Fibroblast of gingiva (primary cell): Measurements from ENCODE around the gene RINL.

Experiments used
- DNase-seq: peaks from one replicate; pipeline ENCODE4 v3.0.0-alpha.2; 2011; ENCODE audit warnings: low read depth

Gene RINL

DNA sequence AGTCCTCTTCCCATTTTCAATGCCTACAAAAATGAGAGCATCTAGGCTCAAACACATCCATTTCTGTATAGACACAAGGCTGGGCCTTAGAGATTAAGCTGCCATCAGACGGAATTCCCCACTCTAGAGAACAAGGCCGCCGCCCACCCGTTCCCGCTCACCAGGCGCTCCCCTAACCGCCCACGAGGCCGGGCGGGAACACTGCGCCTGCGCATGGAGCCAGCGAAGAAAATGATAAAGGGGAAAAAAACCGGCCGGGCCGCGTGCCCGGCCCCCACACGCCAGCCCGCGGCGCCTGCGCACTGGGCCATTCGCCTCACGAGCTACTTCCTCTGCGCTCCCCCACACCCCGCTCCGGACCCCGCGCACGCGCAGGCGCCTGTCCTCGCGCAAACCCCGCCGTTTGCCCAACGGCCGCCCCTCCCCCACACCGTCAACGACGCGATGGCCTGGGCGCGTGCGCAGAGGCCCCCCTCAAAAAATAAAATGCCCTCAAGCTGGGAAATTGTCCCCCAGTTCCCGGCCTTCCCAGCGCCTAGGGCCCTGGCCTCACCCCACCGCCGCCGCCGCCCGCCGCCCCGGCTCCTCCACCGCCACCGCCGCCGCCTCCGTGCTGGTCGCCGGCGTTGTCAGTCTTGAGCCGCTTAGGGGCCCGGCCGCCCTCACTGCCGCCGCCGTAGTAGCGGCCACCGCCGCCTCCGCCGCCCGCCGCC is 28.8 kb downstream of the RINL start:
- peak; percentile 92 for DNase-seq

DNA sequence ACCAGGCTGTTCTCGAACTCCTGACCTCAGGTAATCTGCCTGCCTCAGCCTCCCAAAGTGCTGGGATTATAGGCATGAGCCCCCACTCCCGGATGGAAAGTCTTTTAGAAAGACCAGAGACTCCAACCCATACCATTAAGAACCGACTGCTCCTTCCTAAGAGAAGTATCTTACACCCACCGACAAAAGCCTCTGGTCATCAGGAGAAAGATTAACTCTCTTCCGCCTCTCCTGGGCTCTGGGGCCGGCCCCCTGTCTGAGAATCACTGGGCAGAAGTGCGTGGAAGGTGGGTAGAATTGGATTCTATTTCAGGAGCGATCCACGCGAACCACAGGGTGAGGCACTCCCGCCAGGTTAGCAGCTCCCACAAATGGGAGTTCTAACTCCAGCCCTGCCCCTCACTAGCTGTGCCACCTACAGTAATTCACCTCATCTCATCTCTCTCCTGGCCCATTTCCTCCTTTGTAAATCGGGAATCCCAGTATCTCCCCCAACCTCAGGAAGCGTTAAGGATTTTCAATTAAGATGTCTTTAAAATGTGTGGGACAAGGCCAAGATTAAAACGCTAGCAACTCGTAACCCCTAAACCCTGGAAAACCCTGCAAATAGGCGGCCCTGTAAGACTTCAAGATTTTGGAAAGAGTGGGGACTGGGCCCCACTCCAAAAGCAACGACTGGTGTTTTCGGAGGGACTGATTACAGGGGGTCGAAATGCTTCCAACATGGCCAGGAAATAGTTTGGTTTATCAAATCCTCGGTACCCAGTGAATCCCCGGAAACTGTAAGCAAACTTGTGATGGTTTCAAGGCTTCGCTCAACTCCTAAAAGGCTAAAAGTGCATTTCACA is 29.6 kb downstream of the RINL start:
- DNase-seq, result no peak

DNA sequence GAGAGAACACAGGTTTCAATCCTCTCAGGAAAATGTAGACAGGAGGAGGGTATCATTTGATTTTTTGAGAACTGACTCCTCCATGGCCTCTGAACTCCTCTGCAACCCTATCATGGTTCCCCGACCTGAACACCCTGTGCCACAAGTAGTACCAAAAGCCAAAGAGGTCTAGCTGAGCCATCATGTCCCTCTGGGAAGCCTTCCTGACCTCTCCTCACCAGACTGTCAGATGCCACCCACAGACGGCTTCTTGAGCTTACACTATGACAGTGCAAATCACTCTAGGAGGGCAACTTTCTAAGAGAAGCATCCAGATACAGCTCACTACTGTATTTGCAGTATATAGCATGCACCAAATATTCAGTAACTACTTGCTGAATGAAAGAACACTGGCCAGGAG is 32.0 kb downstream of the RINL start:
- DNase-seq, result no peak

DNA sequence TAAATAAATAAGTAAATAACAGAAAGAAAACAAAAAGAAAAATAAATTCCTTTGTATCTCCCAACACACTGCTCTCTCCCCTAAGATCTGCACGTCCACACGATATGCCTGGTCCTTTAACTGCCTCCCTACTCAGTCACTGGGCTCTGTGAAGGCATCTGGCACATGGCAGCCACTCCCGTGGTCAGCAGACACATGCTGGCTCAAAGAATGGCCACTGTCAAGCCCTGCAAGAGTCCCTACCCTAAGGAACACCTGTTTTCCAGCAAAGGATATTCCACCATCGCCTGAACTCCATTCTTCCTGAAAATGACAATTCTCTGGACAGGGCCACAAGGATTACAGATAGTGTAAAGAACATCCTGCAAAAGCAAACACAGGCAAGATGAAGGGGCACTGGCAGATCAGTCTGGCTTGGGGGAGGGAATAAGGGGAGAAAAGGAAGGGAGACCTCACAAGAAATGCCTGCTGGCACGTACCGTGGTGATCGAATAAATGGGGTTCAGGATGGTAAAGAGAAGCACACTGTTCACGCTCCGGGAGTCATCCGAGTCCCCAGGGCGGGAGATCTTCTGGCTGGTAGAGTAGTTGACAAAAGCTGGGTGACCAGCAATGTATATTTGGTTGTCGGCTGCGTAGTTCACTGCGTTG is 32.6 kb downstream of the RINL start:
- no peak for DNase-seq

DNA sequence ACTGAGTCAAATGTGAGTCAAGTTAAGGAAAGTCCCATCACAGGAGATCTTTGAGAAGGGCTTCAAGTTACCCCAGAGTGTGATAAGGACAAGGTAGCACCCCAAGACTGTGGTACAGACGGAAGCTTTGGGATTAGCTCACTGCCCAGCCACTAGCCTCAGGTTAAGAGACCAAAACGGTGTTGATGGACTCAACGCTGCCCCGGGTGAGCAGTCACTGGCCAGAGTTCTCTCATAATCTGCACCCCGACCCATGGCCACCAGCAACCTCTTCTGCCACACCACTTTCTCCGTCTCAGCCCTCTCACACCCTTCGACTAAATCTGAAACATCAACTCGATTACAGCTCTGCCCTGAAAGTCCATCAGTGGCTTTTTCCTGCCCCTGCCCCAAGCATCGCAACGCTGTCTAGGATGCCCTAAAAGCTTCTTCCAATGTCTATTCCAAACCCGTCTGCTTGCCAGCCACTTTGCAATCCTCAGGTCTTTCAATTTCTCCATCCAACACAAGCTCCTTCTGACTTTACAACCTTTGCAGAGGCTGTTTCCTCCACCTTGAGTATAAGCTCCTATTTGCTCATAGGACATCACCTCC is 33.9 kb downstream of the RINL start:
- DNase-seq, result no peak

DNA sequence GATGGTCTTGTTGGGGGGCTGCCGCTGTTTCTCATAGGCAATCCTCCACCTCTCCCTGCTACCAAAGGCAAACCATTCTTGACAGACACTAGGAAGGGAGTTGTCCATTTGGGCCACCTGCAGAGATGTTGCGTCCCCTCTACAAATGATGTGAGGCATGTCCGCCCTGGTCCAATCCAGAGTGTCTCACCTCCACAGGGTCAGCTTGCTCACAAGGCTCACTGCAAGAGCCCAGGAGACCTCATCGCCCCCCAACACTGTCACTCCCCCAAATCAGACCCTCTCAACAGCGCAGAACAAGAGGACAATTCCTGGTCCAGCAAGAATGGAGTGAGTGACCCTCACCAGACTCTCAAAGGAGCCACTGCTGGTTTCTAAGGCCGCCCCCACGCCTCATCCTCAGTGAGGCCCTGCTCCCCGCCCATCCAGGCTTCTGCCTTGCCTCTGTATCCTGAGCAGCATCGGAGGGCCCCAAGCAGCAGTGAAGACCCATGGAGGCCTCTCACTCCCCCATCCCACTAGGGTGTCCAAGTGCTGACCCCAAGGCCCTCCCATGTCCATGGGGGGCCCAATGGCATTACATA is 34.8 kb downstream of the RINL start:
- no peak for DNase-seq

DNA sequence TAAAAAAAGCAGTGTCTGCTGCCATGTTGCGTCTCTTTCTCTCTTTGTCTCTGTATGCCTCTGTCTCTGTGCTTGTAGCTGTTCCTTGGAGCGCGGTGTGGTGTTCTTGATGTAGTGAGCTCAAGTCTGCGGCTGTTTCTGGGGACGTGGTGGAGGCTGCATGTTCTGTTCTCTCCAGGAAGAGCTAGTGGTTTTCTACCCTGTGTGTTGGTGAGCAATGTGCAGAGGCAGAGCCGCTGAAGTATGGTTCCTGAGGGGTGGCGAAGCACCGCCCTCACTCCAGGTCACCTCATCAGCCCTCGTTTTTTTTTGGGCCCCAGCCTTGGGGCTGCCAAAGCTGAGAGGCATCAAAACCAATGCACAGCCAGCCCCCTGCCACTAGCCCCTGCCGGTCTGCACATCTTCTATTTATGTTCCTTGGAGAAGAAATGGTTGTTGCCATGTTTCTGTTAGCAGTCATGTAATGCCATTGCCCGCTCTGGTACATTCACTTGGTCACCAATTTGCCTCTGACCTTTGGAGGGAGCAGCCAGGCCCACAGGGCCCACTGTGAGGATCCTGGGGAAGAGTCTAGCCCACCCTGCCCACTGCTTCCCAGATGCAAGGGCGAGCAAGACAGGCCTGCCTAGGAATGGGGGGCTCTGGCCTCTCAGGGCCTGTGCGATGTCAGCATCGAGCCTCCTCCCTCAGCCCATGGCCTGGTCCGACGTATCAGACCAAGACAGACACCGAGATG is 35.5 kb downstream of the RINL start:
- DNase-seq, result no peak

DNA sequence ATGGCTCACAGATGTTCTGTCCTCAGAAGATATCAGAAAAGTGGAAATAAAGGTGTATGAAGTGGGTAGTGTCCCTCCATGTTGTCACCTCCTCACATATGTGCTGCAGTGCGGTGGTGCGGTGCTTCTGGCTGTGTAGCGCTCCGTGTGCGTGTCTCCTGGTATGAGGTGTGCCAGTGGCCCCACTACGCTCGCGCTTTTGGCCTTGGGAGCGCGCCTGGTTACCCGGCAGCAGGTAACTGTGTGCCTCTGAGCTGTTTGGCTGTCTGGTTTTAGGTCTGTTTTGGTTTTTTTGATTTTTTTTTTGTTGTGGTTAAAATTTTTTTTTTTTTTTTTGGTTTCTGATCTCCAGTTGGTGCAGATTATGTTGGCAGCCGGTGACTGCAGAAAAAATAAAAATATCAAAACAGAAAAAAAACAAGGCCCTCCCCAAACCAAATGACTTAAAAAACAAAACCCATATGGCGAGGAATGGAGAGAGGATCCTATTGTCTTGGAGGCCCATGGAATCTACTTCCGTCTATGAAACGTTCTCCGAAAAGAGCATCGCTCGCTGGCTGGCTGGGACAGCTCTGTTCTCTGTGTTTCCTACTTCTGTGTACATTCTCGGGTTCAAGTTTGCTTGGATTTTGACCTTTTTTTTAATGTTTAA is 36.2 kb downstream of the RINL start:
- no peak for DNase-seq

DNA sequence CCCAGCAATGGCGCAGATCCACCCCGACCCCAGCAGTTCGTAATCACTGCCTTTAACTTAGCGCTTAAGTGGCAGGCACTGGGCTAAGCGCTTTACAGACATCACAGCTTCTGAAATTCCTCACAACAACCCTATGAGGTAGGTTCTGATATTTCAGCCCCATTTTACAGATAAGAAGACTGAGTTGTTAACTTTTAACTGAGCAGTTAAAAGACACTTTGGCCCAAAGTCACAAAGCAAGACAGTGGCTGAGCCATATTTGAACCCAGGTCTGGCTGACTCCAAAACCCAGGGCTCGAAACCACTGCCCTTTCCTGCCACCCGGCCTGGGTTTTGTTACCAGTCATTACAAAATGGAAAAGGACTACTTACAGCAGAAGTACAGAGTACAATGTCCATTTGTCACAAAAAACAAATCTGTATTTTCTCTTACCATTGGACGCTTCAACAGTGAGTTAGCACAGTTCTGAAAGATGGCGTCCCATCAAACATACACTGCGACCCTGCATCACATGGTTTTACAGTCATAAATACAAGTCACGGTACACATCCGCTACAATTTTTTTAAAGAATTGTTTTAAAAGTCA is 36.8 kb downstream of the RINL start:
- DNase-seq, result no peak

DNA sequence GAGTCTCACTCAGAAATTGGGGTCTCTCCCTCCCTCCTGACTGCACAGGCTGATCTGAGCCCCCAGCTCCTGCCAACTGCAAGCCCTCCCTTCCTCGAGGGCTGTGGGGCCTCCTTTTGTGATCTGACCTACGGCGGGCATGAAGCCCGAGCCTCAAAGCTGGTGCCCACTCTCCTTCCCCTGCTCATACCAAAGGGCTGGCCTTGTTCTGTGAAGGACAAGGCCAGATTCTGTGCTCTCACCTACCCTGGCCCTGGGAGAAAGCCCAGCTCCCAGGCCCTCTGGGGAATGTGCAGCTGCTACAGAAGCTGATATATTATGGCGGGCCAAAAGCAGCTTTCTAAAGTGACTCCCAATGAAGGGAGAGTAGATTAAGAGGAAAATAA is 37.5 kb downstream of the RINL start:
- no peak for DNase-seq

DNA sequence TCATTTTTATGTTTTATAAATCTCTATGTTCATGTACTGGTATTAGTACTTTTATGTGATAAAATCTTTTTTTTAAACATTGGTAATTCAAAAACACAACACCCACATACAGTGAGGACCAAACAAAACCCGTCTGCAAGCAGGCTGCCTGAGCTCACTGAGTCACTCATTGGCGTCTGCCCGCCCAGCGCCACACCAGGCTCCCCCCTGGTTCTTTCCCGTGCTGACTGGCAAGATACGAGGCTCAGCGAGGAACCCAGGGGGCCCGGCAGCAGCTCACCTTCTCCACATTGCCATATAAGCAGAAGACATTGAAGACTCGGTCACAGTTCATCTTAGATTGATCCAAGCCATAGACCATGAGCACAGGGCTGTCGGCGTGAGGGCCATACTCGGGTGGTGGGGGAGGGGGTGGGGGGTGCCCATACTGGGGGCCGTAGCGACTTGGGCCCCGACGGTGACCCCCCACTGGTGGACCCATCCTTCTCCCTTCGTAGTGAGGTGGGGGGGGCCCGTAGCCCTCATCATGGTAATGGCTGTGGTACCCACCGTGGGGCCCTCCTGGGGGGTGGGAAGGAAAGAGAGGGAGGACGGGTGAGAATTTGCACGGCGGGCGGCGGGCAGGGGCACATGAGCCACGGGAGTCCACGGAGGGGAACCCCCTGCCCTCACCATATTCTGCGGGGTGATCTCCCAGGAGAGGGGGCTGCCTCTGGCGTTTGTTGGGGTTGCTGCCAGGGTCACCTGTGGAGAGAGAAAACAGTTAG is 38.1 kb downstream of the RINL start:
- no peak for DNase-seq

DNA sequence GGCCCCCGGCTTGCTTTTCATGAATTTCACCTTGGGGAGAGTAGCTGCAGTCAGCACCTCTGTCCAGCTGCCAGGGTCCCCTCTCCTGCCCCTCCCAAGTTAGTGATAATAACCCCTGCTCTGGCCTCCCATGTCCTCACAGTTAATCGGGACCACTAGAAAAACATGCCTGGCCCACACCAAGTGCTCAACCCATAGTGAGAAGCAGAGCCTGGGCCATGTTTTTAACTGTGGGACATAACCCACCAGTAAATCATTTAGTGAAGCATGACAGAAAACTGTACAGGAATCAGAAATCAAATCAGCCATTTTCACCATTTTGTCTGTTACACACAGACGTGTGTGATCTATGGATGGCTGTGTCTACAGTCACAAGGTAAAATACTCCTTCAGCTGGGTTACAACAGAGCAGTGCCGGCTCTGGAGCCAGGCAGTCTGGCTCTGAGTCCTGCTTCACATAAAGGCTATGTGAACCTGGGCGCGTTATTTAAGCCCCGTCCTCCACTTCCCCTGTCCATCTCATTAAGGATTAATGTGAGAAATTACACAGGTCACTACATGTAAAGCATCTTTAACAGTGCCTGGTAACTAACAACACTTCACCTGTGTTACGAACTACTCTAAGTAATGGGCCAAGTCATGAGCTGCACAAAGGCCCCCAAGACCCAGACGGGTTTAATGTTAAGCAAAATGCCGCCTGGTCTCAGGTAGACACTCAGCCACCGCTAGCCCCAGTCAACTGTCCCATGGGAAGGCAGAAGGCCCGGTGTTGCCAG is 38.9 kb downstream of the RINL start:
- no peak for DNase-seq

DNA sequence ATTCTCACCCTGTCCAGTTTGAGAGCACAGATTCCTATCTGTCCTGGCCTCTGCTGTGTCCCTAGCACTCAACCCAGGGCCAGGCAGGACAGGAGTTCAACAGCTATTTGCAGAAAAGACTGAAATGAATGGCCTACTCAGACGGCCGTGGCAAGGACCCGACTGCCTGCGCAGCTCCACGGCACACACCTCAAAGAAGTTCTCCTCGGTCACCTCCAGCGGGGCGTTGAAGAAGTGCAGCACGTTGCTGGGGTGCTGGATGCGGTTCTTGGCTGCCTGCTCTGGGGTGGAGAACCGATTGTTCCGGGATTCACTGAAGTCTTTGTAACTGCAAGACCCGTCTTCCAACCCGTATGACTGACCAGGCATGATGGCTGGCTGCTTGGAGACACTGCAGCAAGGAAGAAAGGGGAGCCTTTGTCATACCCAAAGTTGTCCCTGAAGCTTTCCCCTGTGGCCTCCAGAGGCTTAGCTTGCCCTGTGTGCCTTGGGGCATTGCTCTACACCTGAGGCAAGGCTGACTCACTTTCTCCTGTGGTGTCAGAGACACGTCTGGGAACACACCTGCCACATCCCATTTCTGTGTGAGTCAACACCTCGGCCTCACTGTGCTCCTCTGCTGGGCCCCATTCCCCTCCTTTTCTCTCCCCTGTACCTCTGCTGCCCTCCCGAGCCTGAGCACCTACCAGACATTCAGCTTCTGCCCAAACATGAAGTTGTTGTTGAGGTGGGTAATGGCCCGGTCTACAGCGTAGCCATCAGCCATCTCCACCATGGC is 39.7 kb downstream of the RINL start:
- no peak for DNase-seq

DNA sequence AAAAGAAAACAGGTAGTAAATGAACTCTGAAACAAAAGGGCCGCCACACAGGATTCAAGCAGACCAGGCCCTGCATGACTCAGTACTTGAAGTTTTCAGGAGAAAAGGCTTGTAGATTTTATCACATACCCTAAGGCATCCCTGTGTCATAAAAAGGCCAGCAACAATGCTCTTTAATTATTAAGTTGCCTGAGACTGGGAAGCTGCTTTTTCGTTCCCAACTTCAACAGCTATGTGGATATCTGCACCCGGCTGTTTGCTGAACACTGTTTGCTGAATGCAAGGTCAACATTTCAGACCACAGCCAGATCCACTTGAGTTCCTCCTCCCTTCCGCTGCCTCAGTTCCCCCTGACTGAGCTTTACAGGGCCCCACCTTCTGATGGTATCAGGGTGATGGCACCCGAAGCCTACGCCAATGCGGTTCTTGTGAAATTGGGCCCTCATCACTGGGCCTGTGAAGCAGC is 40.4 kb downstream of the RINL start:
- no peak for DNase-seq

DNA sequence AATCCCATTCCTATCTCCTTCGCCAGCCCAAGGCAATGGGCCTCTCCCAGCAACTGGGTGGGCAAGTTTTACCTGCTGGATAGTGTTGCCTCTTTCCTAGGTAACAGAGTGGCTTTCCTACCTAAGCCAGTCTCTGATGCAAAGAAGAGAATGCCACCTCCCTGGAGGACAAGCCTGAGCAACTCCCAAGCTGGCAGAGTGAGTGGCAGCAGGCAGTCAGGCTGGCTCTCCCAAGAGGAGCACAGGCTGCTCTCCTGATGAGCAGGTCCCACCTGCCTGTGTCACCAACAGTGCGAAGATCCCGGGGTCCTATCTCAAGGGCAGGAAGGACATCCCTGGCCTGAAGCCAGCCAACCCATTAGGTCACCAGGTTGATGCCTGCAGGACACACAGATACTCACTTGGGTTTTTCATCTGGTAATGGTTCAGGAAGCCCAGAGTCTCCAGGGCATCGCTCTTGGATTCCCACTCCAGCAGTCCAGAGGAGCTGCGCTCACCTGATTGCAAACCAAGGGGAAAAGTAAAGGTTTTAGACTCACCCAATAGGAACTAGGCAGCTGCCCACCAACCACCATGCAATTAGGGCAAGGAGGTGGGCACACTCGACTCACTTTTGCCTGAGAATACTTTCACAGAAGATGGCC is 41.0 kb downstream of the RINL start:
- DNase-seq, result no peak

DNA sequence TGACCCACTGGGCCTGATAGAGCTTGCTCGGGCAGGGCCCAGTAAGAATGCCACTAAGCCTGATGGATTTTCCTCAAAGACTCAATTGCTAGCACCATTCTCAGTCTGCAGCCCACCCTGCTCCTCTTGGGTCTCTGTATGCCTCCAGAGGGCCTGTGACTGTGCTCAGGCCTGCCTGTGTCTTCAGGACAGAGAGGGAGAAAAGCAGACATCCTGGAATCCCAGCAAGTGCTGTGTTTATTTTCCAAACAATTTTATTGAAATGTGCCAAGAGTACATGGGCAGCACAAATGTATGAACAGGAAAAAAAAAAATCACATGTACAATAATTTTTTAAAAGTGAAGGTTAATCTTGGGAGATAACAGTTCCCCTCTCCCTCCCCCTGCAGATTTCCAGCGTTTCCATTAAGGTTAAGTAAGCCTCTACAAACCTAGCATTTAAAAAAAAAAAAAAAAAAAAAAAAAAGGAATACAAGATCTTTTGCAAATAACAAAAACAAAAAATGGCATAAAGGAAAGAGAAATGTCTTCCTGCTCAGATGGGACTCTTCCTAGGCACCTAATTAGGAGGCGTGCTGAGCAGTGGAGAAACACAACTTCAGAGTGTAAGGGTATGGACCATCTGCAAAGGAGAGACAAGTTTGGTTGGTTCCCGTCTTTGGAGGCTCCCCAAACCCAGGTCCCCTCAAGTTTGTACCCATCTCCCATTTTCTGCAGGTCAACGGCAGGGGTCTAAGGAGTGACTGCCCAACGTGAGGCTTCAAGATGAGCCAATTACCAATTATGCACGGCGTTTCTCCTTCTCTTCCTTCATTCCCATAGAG is 41.7 kb downstream of the RINL start:
- DNase-seq, result no peak

DNA sequence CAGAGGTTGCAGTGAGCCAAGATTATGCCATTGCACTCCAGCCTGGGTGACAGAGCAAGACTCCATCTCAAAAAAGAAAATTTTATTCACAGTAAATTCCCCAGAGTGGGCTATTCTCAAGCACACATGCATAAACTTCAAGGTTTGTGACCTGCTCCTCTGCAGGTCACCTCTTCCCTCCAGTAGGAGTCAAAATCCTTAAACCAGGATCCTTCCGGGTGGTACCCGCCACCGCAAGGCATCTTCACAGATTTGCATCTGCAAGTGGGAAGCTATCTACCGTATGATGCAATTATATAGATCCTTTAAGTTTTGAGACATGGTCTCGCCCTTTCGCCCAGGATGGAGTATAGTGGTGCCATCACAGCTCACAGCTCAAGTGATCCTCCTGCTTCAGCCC is 43.5 kb downstream of the RINL start:
- no peak for DNase-seq
